NB4 (cell line): ENCODE measurements around the gene USP12.

Source experiments
- DNase-seq: peaks from one replicate; pipeline ENCODE4 v3.0.0; 2010; ENCODE audit warnings: low read depth
- H3K4me3 ChIP-seq: one replicate; pipeline ENCODE4 v1.5.1; 2011; ENCODE audit warnings: mild to moderate bottlenecking, low read depth, low read length, moderate library complexity
- CTCF ChIP-seq: IDR thresholded peaks from one replicate; pipeline ENCODE4 v1.5.1; 2012; ENCODE audit warnings: low read depth, low read length
- MAX ChIP-seq: IDR thresholded peaks from 2 replicates; pipeline ENCODE4 v1.6.1; 2011; ENCODE audit warnings: low read depth, low read length
- MYC ChIP-seq: IDR thresholded peaks from 2 replicates; pipeline ENCODE4 v1.6.1; 2011; ENCODE audit warnings: low read depth, low read length
- POLR2A ChIP-seq: IDR thresholded peaks from 2 replicates; pipeline ENCODE4 v1.6.1; 2011; ENCODE audit warnings: mild to moderate bottlenecking; ENCODE audit not compliant: insufficient read length; ENCODE audit errors: extremely low read depth

The USP12 gene

GRCh38 chr13:27122036-27122435, 49.6 kb downstream of the USP12 start:
- no peak overlapping the region for H3K4me3 ChIP-seq
- no peak for TF ChIP-seq MAX
- no peak for TF ChIP-seq POLR2A
- no peak for TF ChIP-seq MYC
- no peak for TF ChIP-seq CTCF
- no peak for DNase-seq

- no peak overlapping the region for H3K4me3 ChIP-seq
- TF ChIP-seq MAX (no peak), POLR2A (no peak), CTCF (no peak), MYC (no peak)
- no peak for DNase-seq
Measured at GRCh38 chr13:27120811-27121210, 50.8 kb downstream of the USP12 start.

- no peak overlapping the region for H3K4me3 ChIP-seq
- no peak for TF ChIP-seq POLR2A
- no peak for TF ChIP-seq MYC
- TF ChIP-seq MAX = no peak
- TF ChIP-seq CTCF = no peak
- no peak for DNase-seq
Measured at GRCh38 chr13:27120011-27120410, 51.6 kb downstream of the USP12 start.

GRCh38 chr13:27118428-27119054, 53.1 kb downstream of the USP12 start:
- DNase-seq = no peak
- H3K4me3 ChIP-seq = no peak overlapping the region
- TF ChIP-seq CTCF = no peak
- no peak for TF ChIP-seq MAX
- no peak for TF ChIP-seq MYC
- TF ChIP-seq POLR2A = no peak

GRCh38 chr13:27117952-27118351, 53.7 kb downstream of the USP12 start:
- TF ChIP-seq MYC (no peak), POLR2A (no peak), CTCF (no peak), MAX (no peak)
- no peak overlapping the region for H3K4me3 ChIP-seq
- no peak for DNase-seq

GRCh38 chr13:27117158-27117557, 54.5 kb downstream of the USP12 start:
- H3K4me3 ChIP-seq = no peak overlapping the region
- no peak for DNase-seq
- TF ChIP-seq MAX (no peak), MYC (no peak), CTCF (no peak), POLR2A (no peak)
